MM.1S (cell line): Measurements from ENCODE around the gene TMEM86A.

ENCODE experiments used
- DNase-seq: peaks from one replicate; pipeline ENCODE4 v3.0.0-alpha.2; 2015
- H2AFZ ChIP-seq: fragments of 300-600 bp; sonication (generic); 2 replicates; pipeline ENCODE4 v1.6.0; 2016; ENCODE audit warnings: antibody characterized with exemption, low read length
- H3F3A ChIP-seq: fragments of 300-600 bp; sonication (generic); 2 replicates; pipeline ENCODE4 v1.6.1; 2016; ENCODE audit warnings: mild to moderate bottlenecking, antibody characterized with exemption, low read length, moderate library complexity, mixed read lengths; ENCODE audit not compliant: insufficient read depth
- H3K27ac ChIP-seq: fragments of 300-600 bp; sonication (generic); 2 replicates; pipeline ENCODE4 v1.5.1; 2016; ENCODE audit warnings: mild to moderate bottlenecking, low read length
- H3K27me3 ChIP-seq: fragments of 300-600 bp; sonication (generic); replicated peaks from 2 replicates; pipeline ENCODE4 v1.6.0; 2016; ENCODE audit warnings: low read length; ENCODE audit not compliant: insufficient read depth
- H3K36me3 ChIP-seq: fragments of 300-600 bp; sonication (generic); replicated peaks from 2 replicates; pipeline ENCODE4 v1.6.1; 2016; ENCODE audit warnings: mild to moderate bottlenecking, low read length, mixed read lengths; ENCODE audit not compliant: insufficient read depth
- H3K4me1 ChIP-seq: fragments of 300-600 bp; sonication (generic); 2 replicates; pipeline ENCODE4 v1.6.1; 2016; ENCODE audit warnings: low read length, mixed read lengths
- H3K4me2 ChIP-seq: fragments of 300-600 bp; sonication (generic); 2 replicates; pipeline ENCODE4 v1.6.0; 2016; ENCODE audit warnings: low read depth, low read length
- H3K4me3 ChIP-seq: fragments of 300-600 bp; sonication (generic); 2 replicates; pipeline ENCODE4 v1.5.1; 2016; ENCODE audit warnings: low read length, mixed read lengths
- H3K79me2 ChIP-seq: fragments of 300-600 bp; sonication (generic); 2 replicates; pipeline ENCODE4 v1.6.1; 2016; ENCODE audit warnings: mixed run types, low read length, mixed read lengths
- H3K9ac ChIP-seq: fragments of 300-600 bp; sonication (generic); 2 replicates; pipeline ENCODE4 v1.6.1; 2016; ENCODE audit warnings: low read length, mixed read lengths
- H3K9me2 ChIP-seq: fragments of 300-600 bp; sonication (generic); replicated peaks from 2 replicates; pipeline ENCODE4 v1.6.1; 2016; ENCODE audit warnings: mild to moderate bottlenecking, low read length, mixed read lengths; ENCODE audit not compliant: insufficient read depth
- H3K9me3 ChIP-seq: fragments of 300-600 bp; sonication (generic); replicated peaks from 2 replicates; pipeline ENCODE4 v1.6.1; 2016; ENCODE audit warnings: mild to moderate bottlenecking, low read length, mixed read lengths; ENCODE audit not compliant: insufficient read depth
- H4K20me1 ChIP-seq: fragments of 300-600 bp; sonication (generic); 2 replicates; pipeline ENCODE4 v1.6.1; 2016; ENCODE audit warnings: mild to moderate bottlenecking, low read length, moderate library complexity, mixed read lengths; ENCODE audit not compliant: insufficient read depth
- CTCF ChIP-seq: fragments of 300-600 bp; sonication (generic); IDR thresholded peaks from 2 replicates; pipeline ENCODE4 v1.5.1; 2016; ENCODE audit warnings: antibody characterized with exemption, low read length, mixed read lengths
- EZH2 ChIP-seq: fragments of 300-600 bp; sonication (generic); optimal IDR thresholded peaks from 2 replicates; pipeline ENCODE3; 2017; ENCODE audit warnings: low read depth, mild to moderate bottlenecking, antibody characterized with exemption, low read length, mixed read lengths
- EZH2phosphoT487 ChIP-seq: fragments of 300-600 bp; sonication (generic); IDR thresholded peaks from 2 replicates; pipeline ENCODE4 v1.6.1; 2018; ENCODE audit warnings: antibody characterized with exemption, low read length

TMEM86A gene

GRCh38 chr11:18743900-18744514 lies 45.4 kb downstream of the TMEM86A start:
- no peak for DNase-seq
- Histone ChIP-seq H3K79me2 (no peaks in the 10 kb centered on the region), H3K4me3 (no peak overlapping the region), H3K27ac (no peak overlapping the region), H3K36me3 (no peaks in the 10 kb centered on the region), H2AFZ (no peak overlapping the region), H3K4me1 (no peaks in the 10 kb centered on the region), H3K9ac (no peak overlapping the region), H4K20me1 (no peaks in the 10 kb centered on the region), H3K4me2 (no peak overlapping the region), H3K9me2 (no peaks in the 10 kb centered on the region), H3K27me3 (no peaks in the 10 kb centered on the region), H3K9me3 (no peaks in the 10 kb centered on the region), H3F3A (no peaks in the 10 kb centered on the region)
- TF ChIP-seq EZH2, result no peak
- no peak for TF ChIP-seq EZH2phosphoT487
- no peak for TF ChIP-seq CTCF

- Histone ChIP-seq H3K9me2 (no peaks in the 10 kb centered on the region), H3K27ac (no peak overlapping the region), H3K4me2 (no peak overlapping the region), H3F3A (no peaks in the 10 kb centered on the region), H3K9ac (no peak overlapping the region), H2AFZ (no peak overlapping the region), H3K4me3 (no peak overlapping the region), H3K36me3 (no peaks in the 10 kb centered on the region), H3K27me3 (no peaks in the 10 kb centered on the region), H3K9me3 (no peaks in the 10 kb centered on the region), H3K79me2 (no peaks in the 10 kb centered on the region), H4K20me1 (no peaks in the 10 kb centered on the region), H3K4me1 (no peaks in the 10 kb centered on the region)
- DNase-seq, result no peak
- TF ChIP-seq EZH2phosphoT487 (no peak), EZH2 (no peak), CTCF (no peak)
Measured at GRCh38 chr11:18745251-18745650, 46.7 kb downstream of the TMEM86A start.

- no peak for TF ChIP-seq CTCF
- no peak for TF ChIP-seq EZH2
- TF ChIP-seq EZH2phosphoT487, result no peak
- H3K4me2 ChIP-seq, result no peak overlapping the region
- no peaks in the 10 kb centered on the region for H3K9me2 ChIP-seq
- no peaks in the 10 kb centered on the region for H3K27me3 ChIP-seq
- no peaks in the 10 kb centered on the region for H3K36me3 ChIP-seq
- no peak overlapping the region for H2AFZ ChIP-seq
- no peak overlapping the region for H3K27ac ChIP-seq
- H3K9me3 ChIP-seq, result no peaks in the 10 kb centered on the region
- H4K20me1 ChIP-seq, result no peaks in the 10 kb centered on the region
- H3F3A ChIP-seq, result no peaks in the 10 kb centered on the region
- no peak overlapping the region for H3K4me3 ChIP-seq
- H3K4me1 ChIP-seq, result no peaks in the 10 kb centered on the region
- H3K9ac ChIP-seq, result no peak overlapping the region
- no peaks in the 10 kb centered on the region for H3K79me2 ChIP-seq
- DNase-seq, result no peak
Measured at GRCh38 chr11:18748766-18749365, 50.3 kb downstream of the TMEM86A start.
